NOMO-1 treated with DMSO at 0.1 percent for 48 hours (cell line): ENCODE data around the gene NMRAL1.

Source experiments
- DNase-seq: peaks from one replicate; lab custom pipeline; 2025; ENCODE audit not compliant: unreplicated experiment; lab: John Stamatoyannopoulos, UW

Gene NMRAL1

GRCh38 chr16:4474192-4474961, at the start of gene NMRAL1:
NMRAL1 (minus strand) TSS chr16:4474625; CDS start chr16:4474132, 493 bp downstream.
- peak; percentile 91 for DNase-seq

- no peak for DNase-seq
Measured at GRCh38 chr16:4523686-4524085, 49.3 kb upstream of the NMRAL1 start.

GRCh38 chr16:4522051-4522581, 47.7 kb upstream of the NMRAL1 start:
- no peak for DNase-seq

GRCh38 chr16:4520913-4521312, 46.5 kb upstream of the NMRAL1 start:
- DNase-seq: no peak

GRCh38 chr16:4519274-4520058, 45.0 kb upstream of the NMRAL1 start:
- no peak for DNase-seq

- DNase-seq: no peak
Measured at GRCh38 chr16:4517812-4518680, 43.6 kb upstream of the NMRAL1 start.

GRCh38 chr16:4515611-4516233, 41.3 kb upstream of the NMRAL1 start:
- peak; percentile 94 for DNase-seq

- no peak for DNase-seq
Measured at GRCh38 chr16:4514606-4515005, 40.2 kb upstream of the NMRAL1 start.

GRCh38 chr16:4513881-4514280, 39.5 kb upstream of the NMRAL1 start:
- no peak for DNase-seq

- no peak for DNase-seq
Measured at GRCh38 chr16:4513086-4513860, 38.8 kb upstream of the NMRAL1 start.

- DNase-seq: no peak
Measured at GRCh38 chr16:4512473-4512872, 38.0 kb upstream of the NMRAL1 start.

GRCh38 chr16:4511441-4512082, 37.1 kb upstream of the NMRAL1 start:
- DNase-seq: peak; percentile 12

GRCh38 chr16:4510747-4511426, 36.5 kb upstream of the NMRAL1 start:
- DNase-seq: peak; percentile 34

- no peak for DNase-seq
Measured at GRCh38 chr16:4510131-4510530, 35.7 kb upstream of the NMRAL1 start.

GRCh38 chr16:4509420-4509819, 35.0 kb upstream of the NMRAL1 start:
- no peak for DNase-seq

GRCh38 chr16:4508806-4509205, 34.4 kb upstream of the NMRAL1 start:
- no peak for DNase-seq

- DNase-seq: no peak
Measured at GRCh38 chr16:4507588-4508345, 33.3 kb upstream of the NMRAL1 start.

- peak; percentile 70 for DNase-seq
Measured at GRCh38 chr16:4506450-4506849, 32.0 kb upstream of the NMRAL1 start.
